Panc1 (cell line): ENCODE data around the gene GBP4. TPM values are rescaled to one million over a fixed set of nuclear protein-coding genes. Genes with fewer than 3 reads are reported as not detected.

Experiments
- ATAC-seq: fragments of 200-7000 bp; cut with Tn5 transposase; 2 replicates; pipeline ENCODE4 v1.9.1; 2020; ENCODE audit warnings: mild to moderate bottlenecking, moderate library complexity
- BruUV-seq: library from RNA; stranded (reverse); fragments of 400-500 nt; replicated peaks from 2 replicates; lab custom pipeline; 2021; lab: Mats Ljungman, UMichigan
- CTCF ChIA-PET: fragments of 300-600 bp; sonication (Branson Sonifier 250); formaldehyde crosslinking; loops from one replicate; lab custom pipeline; 2022; ENCODE audit warnings: antibody characterized with exemption; lab: Charles Lee
- POLR2A ChIA-PET: fragments of 300-600 bp; sonication (Branson Sonifier 250); formaldehyde crosslinking; loops from one replicate; lab custom pipeline; 2022; ENCODE audit warnings: antibody characterized with exemption; lab: Charles Lee
- DNase-seq: peaks from one replicate; pipeline ENCODE4 v3.0.0-alpha.2; 2010; ENCODE audit warnings: low read depth, low spot score
- H3K27ac ChIP-seq: 2 replicates; pipeline ENCODE4 v1.5.1; 2011; ENCODE audit warnings: mild to moderate bottlenecking, low read length, inconsistent platforms
- H3K27me3 ChIP-seq: fragments of 200-500 bp; sonication (Bioruptor generic); 2 replicates; pipeline ENCODE4 v1.6.0; 2014; ENCODE audit warnings: low read length, inconsistent platforms; ENCODE audit not compliant: control insufficient read depth, insufficient read depth
- H3K36me3 ChIP-seq: fragments of 200-500 bp; sonication (Bioruptor generic); 2 replicates; pipeline ENCODE4 v1.5.1; 2014; ENCODE audit warnings: inconsistent platforms, mild to moderate bottlenecking, low read length, moderate library complexity; ENCODE audit not compliant: control insufficient read depth, insufficient read depth
- H3K4me1 ChIP-seq: 2 replicates; pipeline ENCODE4 v1.5.1; 2011; ENCODE audit warnings: inconsistent platforms, mild to moderate bottlenecking, low read length, moderate library complexity; ENCODE audit not compliant: control insufficient read depth, insufficient read depth
- H3K4me3 ChIP-seq, 2 experiments: 2 replicates each; pipeline ENCODE4 v1.5.1; 2011 to 2012; ENCODE audit warnings: low read depth in 2 of 2, low read length in 2 of 2, mild to moderate bottlenecking in 2 of 2, inconsistent platforms in 1 of 2, moderate library complexity in 1 of 2
- H3K9me3 ChIP-seq: fragments of 200-500 bp; sonication (Bioruptor generic); 2 replicates; pipeline ENCODE4 v1.5.1; 2014; ENCODE audit warnings: low read depth, mild to moderate bottlenecking, inconsistent platforms, low read length, moderate library complexity; ENCODE audit not compliant: control insufficient read depth, insufficient read depth
- POLR2AphosphoS5 ChIP-seq: IDR thresholded peaks from 2 replicates; pipeline ENCODE4 v1.6.1; 2012; ENCODE audit warnings: mild to moderate bottlenecking, low read depth, low read length, moderate library complexity
- REST ChIP-seq, 2 experiments: IDR thresholded peaks; 2 replicates each; pipeline ENCODE4 v1.6.1; 2011 to 2012; ENCODE audit warnings: low read depth in 2 of 2, control low read depth in 1 of 2, low read length in 1 of 2, mild to moderate bottlenecking in 1 of 2, moderate library complexity in 1 of 2; ENCODE audit not compliant: insufficient read depth in 1 of 2
- SIN3A ChIP-seq: IDR thresholded peaks from 2 replicates; pipeline ENCODE4 v1.6.1; 2012; ENCODE audit warnings: low read depth, mild to moderate bottlenecking, low read length, moderate library complexity, borderline replicate concordance; ENCODE audit not compliant: insufficient read depth
- TCF7L2 ChIP-seq: IDR thresholded peaks from 2 replicates; pipeline ENCODE4 v1.6.1; 2011; ENCODE audit warnings: mild to moderate bottlenecking, low read depth, low read length, inconsistent platforms
- in situ Hi-C: cut with HindIII; loops from 2 replicates; pipeline ENCODE4 v1.10.0; 2016; ENCODE audit warnings: low sequenced_read_pairs, low pct_unique_long_range_greater_than_20kb
- intact Hi-C: fragments of 100-400 bp; cut with micrococcal nuclease; formaldehyde crosslinking; loops from one replicate; pipeline ENCODE4 v1.10.0; 2022; ENCODE audit not compliant: unreplicated experiment
- total RNA-seq: library from RNA; stranded (reverse); gene quantifications from one replicate; pipeline ENCODE4 v1.2.1, GENCODE V29; 2021; ENCODE audit not compliant: unreplicated experiment
- TF ChIP-seq, protein P1 (sequence below): fragments of 450-650 bp; IDR thresholded peaks from 2 replicates; pipeline ENCODE4 v1.5.1; 2017; ENCODE audit warnings: mild to moderate bottlenecking

GBP4 gene
- total RNA-seq, 1 experiment from 2014 or later, result 3.3 TPM

DNA sequence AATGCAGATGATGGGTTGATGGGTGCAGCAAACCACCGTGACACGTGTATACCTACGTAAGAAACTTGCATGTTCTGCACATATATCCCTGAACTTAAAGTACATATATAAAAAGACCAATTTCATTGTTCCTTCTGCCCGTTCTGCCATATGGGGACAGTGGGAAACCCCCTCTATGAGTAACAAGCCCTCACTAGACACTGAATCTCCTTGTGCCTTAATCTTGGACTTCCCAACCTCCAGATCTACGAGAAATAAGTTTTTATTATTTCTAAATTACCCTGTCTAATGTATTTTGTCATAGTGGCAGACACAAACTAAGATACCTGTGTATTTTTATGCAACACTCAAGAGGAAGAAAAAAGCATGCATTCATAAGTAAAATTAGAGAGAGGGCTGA is 32.9 kb downstream of the GBP4 start:
- Histone ChIP-seq H3K27me3 (no peaks in the 10 kb centered on the region), H3K27ac (no peak overlapping the region), H3K4me3 (no peak overlapping the region), H3K4me1 (no peaks in the 10 kb centered on the region), H3K9me3 (no peaks in the 10 kb centered on the region), H3K36me3 (no peaks in the 10 kb centered on the region)
- in situ Hi-C loops, result no loop called here
- ATAC-seq (no peak), DNase-seq (no peak)
- POLR2A ChIA-PET, result no interaction called here
- no TSS peak for BruUV-seq
- CTCF ChIA-PET, result no interaction called here
- intact Hi-C loops, result no loop called here
- TF ChIP-seq REST (IDR thresholded peaks at IDR 0.05; ENCODE audit: insufficient read depth in 1 of 2, low read depth in 2 of 2, low read length in 1 of 2) (no peak), TCF7L2 (no peak), POLR2AphosphoS5 (no peak), SIN3A (no peak)
- TF ChIP-seq, protein P1, sequence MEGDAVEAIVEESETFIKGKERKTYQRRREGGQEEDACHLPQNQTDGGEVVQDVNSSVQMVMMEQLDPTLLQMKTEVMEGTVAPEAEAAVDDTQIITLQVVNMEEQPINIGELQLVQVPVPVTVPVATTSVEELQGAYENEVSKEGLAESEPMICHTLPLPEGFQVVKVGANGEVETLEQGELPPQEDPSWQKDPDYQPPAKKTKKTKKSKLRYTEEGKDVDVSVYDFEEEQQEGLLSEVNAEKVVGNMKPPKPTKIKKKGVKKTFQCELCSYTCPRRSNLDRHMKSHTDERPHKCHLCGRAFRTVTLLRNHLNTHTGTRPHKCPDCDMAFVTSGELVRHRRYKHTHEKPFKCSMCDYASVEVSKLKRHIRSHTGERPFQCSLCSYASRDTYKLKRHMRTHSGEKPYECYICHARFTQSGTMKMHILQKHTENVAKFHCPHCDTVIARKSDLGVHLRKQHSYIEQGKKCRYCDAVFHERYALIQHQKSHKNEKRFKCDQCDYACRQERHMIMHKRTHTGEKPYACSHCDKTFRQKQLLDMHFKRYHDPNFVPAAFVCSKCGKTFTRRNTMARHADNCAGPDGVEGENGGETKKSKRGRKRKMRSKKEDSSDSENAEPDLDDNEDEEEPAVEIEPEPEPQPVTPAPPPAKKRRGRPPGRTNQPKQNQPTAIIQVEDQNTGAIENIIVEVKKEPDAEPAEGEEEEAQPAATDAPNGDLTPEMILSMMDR, result no peak

- BruUV-seq, result no TSS peak
- no peaks in the 10 kb centered on the region for H3K36me3 ChIP-seq
- no peak for TF ChIP-seq TCF7L2
- TF ChIP-seq SIN3A, result no peak
- no peaks in the 10 kb centered on the region for H3K4me1 ChIP-seq
- intact Hi-C loops (no loop called here), in situ Hi-C loops (no loop called here)
- H3K4me3 ChIP-seq, result no peak overlapping the region
- ATAC-seq (no peak), DNase-seq (no peak)
- CTCF ChIA-PET, result no interaction called here
- no peaks in the 10 kb centered on the region for H3K9me3 ChIP-seq
- H3K27ac ChIP-seq, result no peak overlapping the region
- no peaks in the 10 kb centered on the region for H3K27me3 ChIP-seq
- POLR2A ChIA-PET, result no interaction called here
These were observed 47.7 kb downstream of the GBP4 start for GRCh38 chr1:89151047-89151446.

DNA sequence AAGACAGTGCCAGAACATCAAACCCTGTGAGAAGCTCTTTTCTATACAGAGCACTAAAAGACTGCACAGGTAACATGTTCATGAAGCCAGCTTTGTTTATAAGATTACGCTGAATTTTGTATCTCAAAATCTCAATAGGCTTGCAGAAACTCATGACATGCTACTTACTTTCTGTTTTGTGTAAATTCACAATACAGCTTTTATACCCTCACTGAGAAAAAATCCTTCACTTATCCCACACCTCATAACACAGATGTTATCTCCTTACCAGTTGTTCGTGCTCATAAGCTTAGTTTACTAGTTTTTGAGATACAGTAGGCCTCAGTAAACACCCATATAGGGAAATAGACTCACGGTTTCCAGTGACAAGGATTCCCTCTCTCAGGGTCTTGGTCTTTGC is 48.8 kb downstream of the GBP4 start:
- no peaks in the 10 kb centered on the region for H3K36me3 ChIP-seq
- ATAC-seq (no peak), DNase-seq (no peak)
- in situ Hi-C loops (no loop called here), intact Hi-C loops (no loop called here)
- H3K4me3 ChIP-seq, result no peak overlapping the region
- no peak overlapping the region for H3K27ac ChIP-seq
- POLR2A ChIA-PET, result no interaction called here
- no peaks in the 10 kb centered on the region for H3K9me3 ChIP-seq
- no peak for TF ChIP-seq SIN3A
- no peak for TF ChIP-seq POLR2AphosphoS5
- TF ChIP-seq, protein P1, result no peak
- TF ChIP-seq REST (IDR thresholded peaks at IDR 0.05; ENCODE audit: insufficient read depth in 1 of 2, low read depth in 2 of 2, low read length in 1 of 2), result no peak
- TF ChIP-seq TCF7L2, result no peak
- CTCF ChIA-PET, result no interaction called here
- H3K27me3 ChIP-seq, result no peaks in the 10 kb centered on the region
- no TSS peak for BruUV-seq
- H3K4me1 ChIP-seq, result no peaks in the 10 kb centered on the region
